Ovary (tissue), 9 donors: ENCODE data around the gene TC2N. TPM values are rescaled to one million over a fixed set of nuclear protein-coding genes. Genes with fewer than 3 reads are reported as not detected.

Source experiments
- DNase-seq, 5 donors: peaks; one replicate each; pipeline ENCODE4 v3.0.0-alpha.2; 2019 to 2020
- H3K27ac ChIP-seq, 2 donors: fragments of 200-600 bp; one replicate each; pipeline versions ENCODE4 v1.5.1 to v1.8.0; 2019 to 2022
- H3K27me3 ChIP-seq: fragments of 200-600 bp; one replicate; pipeline ENCODE4 v1.8.0; 2022
- H3K36me3 ChIP-seq: fragments of 200-600 bp; sonication (generic); one replicate; pipeline ENCODE4 v1.5.1; 2019
- H3K4me1 ChIP-seq: one replicate; pipeline ENCODE4 v1.8.1; 2013; ENCODE audit warnings: mild to moderate bottlenecking, moderate library complexity; ENCODE audit not compliant: insufficient read depth
- H3K4me3 ChIP-seq: fragments of 200-600 bp; sonication (generic); one replicate; pipeline ENCODE4 v1.5.1; 2017
- H3K9me3 ChIP-seq, 2 donors: fragments of 200-600 bp in 1 of 2; sonication (generic) in 1 of 2; one replicate each; pipeline versions ENCODE4 v1.5.1 to v1.8.1; 2013 to 2019; ENCODE audit warnings: mild to moderate bottlenecking in 1 of 2, moderate library complexity in 1 of 2
- EP300 ChIP-seq: sonication (generic); formaldehyde crosslinking; IDR thresholded peaks from one replicate; pipeline ENCODE4 v1.6.1; 2017; ENCODE audit warnings: antibody characterized with exemption
- POLR2A ChIP-seq: fragments of 450-650 bp; IDR thresholded peaks from one replicate; pipeline ENCODE4 v1.6.1; 2017; ENCODE audit warnings: antibody characterized with exemption, mild to moderate bottlenecking, moderate library complexity
- WGBS, 3 donors: extraction: QIAGEN DNeasy Blood & Tissue Kit in 1 of 3; methylation state at CpG; one replicate each; pipeline versions ENCODE4 v1.1.5 to v1.1.7; 2013 to 2017; 5-methylcytosine and 5-hydroxymethylcytosine counted together
- intact Hi-C, 4 donors: fragments of 100-400 bp; cut with DNase I; formaldehyde crosslinking; loops; one replicate each; pipeline versions ENCODE4 v1.11.0 to v1.15.1; 2022 to 2023
- polyA plus RNA-seq, 2 donors: library from polyadenylated mRNA; stranded (reverse); fragments of 200-250 nt in 1 of 2; fragments of 350-450 nt in 1 of 2; fragmentation: Illumina TruSeq in 1 of 2; extraction: RNeasy Lipid Tissue Mini Kit (QIAGEN cat#74804) in 1 of 2; gene quantifications; one replicate each; pipeline ENCODE4 v1.2.3, GENCODE V29; 2013 to 2014
- total RNA-seq, 7 donors: library from RNA; depleted of rRNA in 2 of 7; stranded (reverse); fragments of >200 nt in 2 of 7; fragmentation: NEBNext Ultra II Directional in 3 of 7; extraction: Animal tissue kit (Norgen Biotek cat#: 25700) in 3 of 7; gene quantifications; one replicate each; pipeline versions ENCODE4 v1.1.0 to v1.2.4, GENCODE V29; 2016 to 2023
- TF ChIP-seq, protein P1 (sequence below), 3 donors: fragments of 450-650 bp in 2 of 3; fragments of 200-600 bp in 1 of 3; IDR thresholded peaks; one replicate each; pipeline versions ENCODE4 v1.5.1 to v1.8.0; 2016 to 2022; ENCODE audit warnings: antibody characterized with exemption in 3 of 3, mild to moderate bottlenecking in 1 of 3
- donor health status: DM: no; HTN: no; CAD: no; lungs with moderate emphysema.
- donor health status: DM: no; HTN: no; CAD: no.
- donor health status: Bipolar disorder and iron deficiency.
- donor health status: DM: yes; HTN: yes; CAD: no.
- donor health status: DM: no; HTN: no; CAD: no.
- donor health status: DM: yes; HTN: yes; CAD: no.

TC2N gene
- total and polyA plus RNA-seq, 9 donors, result 2.2 to 81.7 (median 12.4) TPM

DNA sequence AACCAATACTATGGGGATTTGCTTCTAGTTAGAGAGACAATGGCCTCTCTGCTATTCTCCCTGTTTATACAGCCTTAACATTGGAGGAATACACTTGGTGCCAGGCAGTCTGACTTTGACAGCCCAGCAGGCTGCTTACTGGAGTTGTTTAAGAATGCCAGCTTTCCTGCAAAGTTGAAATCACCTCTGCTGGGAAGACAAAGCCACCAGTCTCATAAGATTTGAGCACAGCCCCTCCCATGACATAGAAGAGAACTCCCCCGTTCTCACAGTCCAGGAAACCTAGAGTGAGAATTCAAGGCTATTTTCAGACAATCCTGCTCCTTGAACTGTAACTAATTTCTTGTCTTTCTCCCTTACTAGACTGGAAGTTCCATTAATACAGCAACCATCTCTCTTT, 114.4 kb downstream of the TC2N start:
- no peak for TF ChIP-seq POLR2A
- no peak overlapping the region for H3K27ac ChIP-seq
- no peaks in the 10 kb centered on the region for H3K9me3 ChIP-seq
- H3K27me3 ChIP-seq, result no peaks in the 10 kb centered on the region
- intact Hi-C loops, result no loop called here
- no peak overlapping the region for H3K4me3 ChIP-seq
- 23 to 29% (median 26%) methylated on average over 1 of the region's 1 CpG for WGBS, 3 donors
- H3K36me3 ChIP-seq, result no peaks in the 10 kb centered on the region
- H3K4me1 ChIP-seq, result no peaks in the 10 kb centered on the region
- no peak for DNase-seq

DNA sequence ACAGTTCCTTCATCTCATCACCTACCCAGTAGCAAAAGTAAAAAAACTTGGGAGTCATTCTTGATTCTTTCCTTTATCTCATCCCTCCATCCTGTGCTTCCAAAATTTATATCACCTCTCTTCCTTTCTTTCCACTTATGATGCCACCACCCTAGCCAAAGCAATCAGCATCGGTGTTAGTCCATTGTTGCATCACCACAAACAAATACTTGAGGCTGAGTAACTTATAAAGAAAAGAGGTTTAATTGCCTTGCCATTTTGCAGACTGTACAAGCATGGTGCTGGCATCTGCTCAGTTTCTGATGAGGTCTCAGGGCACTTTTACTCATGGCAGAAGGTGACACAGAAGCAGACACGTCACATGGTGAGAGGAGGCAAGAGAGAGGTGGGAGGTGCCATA, 115.6 kb downstream of the TC2N start:
- H3K36me3 ChIP-seq, result no peaks in the 10 kb centered on the region
- intact Hi-C loops, result no loop called here
- 78 to 91% (median 83%) methylated on average over 2 of the region's 2 CpGs for WGBS, 3 donors
- H3K27ac ChIP-seq, result no peak overlapping the region
- no peaks in the 10 kb centered on the region for H3K27me3 ChIP-seq
- no peak for DNase-seq
- no peak overlapping the region for H3K4me3 ChIP-seq
- no peaks in the 10 kb centered on the region for H3K9me3 ChIP-seq
- no peaks in the 10 kb centered on the region for H3K4me1 ChIP-seq
- TF ChIP-seq EP300 (no peak), POLR2A (no peak)
- TF ChIP-seq, protein P1, sequence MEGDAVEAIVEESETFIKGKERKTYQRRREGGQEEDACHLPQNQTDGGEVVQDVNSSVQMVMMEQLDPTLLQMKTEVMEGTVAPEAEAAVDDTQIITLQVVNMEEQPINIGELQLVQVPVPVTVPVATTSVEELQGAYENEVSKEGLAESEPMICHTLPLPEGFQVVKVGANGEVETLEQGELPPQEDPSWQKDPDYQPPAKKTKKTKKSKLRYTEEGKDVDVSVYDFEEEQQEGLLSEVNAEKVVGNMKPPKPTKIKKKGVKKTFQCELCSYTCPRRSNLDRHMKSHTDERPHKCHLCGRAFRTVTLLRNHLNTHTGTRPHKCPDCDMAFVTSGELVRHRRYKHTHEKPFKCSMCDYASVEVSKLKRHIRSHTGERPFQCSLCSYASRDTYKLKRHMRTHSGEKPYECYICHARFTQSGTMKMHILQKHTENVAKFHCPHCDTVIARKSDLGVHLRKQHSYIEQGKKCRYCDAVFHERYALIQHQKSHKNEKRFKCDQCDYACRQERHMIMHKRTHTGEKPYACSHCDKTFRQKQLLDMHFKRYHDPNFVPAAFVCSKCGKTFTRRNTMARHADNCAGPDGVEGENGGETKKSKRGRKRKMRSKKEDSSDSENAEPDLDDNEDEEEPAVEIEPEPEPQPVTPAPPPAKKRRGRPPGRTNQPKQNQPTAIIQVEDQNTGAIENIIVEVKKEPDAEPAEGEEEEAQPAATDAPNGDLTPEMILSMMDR (IDR thresholded peaks at IDR 0.05), result no peak

DNA sequence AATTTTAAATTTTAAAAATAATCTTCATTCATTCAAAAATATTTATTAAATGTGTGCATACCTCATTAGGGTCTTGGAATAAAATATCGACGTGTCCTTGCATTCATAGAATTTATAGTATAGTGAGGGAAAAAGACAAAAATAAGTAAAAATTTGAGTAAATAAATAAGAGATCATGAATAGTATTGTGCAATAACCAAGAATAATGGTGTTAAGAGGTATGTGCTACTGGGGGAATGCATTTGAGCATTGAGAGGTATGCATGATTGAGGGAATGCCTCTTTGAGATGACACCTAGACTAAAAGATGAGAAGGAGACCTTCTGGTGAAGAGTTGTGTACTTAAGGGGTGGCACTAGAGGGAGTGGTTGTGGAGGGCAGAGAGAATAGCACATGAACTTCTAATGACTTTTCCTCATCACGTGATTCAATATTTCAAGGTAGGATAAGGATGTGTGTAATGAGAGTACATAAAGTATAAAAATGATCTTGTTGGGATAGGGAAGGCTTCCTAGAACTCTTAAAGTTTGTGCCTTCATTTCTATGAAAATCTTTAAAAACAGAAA, 116.6 kb downstream of the TC2N start:
- Histone ChIP-seq H3K27me3 (no peaks in the 10 kb centered on the region), H3K9me3 (no peaks in the 10 kb centered on the region), H3K36me3 (no peaks in the 10 kb centered on the region), H3K4me3 (no peak overlapping the region), H3K27ac (no peak overlapping the region), H3K4me1 (no peaks in the 10 kb centered on the region)
- no peak for TF ChIP-seq POLR2A
- TF ChIP-seq, protein P1 (IDR thresholded peaks at IDR 0.05), result no peak
- no peak for TF ChIP-seq EP300
- intact Hi-C loops, result no loop called here
- WGBS, 3 donors, result 76 to 85% (median 77%) methylated on average over 3 of the region's 3 CpGs
- no peak for DNase-seq

DNA sequence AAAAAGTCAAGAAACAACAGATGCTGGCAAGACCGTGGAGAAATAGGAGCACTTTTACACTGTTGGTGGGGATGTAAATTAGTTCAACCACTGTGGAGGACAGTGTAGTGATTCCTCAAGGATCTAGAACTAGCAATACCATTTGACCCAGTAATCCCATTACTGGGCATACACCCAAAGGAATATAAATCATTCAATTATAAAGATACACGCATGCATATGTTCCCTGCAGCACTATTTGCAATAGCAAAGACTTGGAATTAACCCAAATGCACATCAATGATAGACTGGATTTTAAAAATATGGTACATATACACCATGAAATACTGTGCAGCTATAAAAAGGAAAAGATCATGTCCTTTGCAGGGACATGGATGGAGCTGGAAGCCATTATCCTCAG, 117.5 kb downstream of the TC2N start:
- DNase-seq, result no peak
- Histone ChIP-seq H3K27me3 (no peaks in the 10 kb centered on the region), H3K27ac (no peak overlapping the region), H3K4me1 (no peaks in the 10 kb centered on the region), H3K36me3 (no peaks in the 10 kb centered on the region), H3K9me3 (no peaks in the 10 kb centered on the region), H3K4me3 (no peak overlapping the region)
- TF ChIP-seq, protein P1 (IDR thresholded peaks at IDR 0.05), result no peak
- TF ChIP-seq POLR2A, result no peak
- TF ChIP-seq EP300, result no peak
- WGBS, 3 donors, result 25 to 47% (median 45%) methylated on average over 2 of the region's 2 CpGs
- intact Hi-C loops, result no loop called here

DNA sequence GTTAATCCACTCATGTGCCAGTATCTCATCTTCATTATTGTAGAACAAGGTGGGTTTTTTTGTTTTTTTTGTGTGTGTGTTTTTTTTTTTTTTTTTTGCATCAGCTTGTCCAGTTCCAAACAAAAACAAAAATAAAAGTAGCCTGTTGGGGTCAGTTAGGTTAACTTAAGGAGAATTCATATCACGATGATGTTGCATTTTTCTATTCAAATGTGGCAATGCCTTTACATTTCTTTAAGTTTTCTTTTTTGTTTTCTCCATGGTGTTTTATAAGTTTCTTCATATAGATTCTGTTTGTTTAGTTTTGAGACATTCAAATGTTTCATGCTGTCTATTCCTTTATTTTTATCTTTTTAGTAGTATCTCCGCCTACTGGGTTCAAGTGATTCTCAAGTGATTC, 119.3 kb downstream of the TC2N start:
- intact Hi-C loops, result no loop called here
- Histone ChIP-seq H3K36me3 (no peaks in the 10 kb centered on the region), H3K9me3 (no peaks in the 10 kb centered on the region), H3K27ac (no peak overlapping the region), H3K4me1 (no peaks in the 10 kb centered on the region), H3K27me3 (no peaks in the 10 kb centered on the region), H3K4me3 (no peak overlapping the region)
- TF ChIP-seq POLR2A, result no peak
- no peak for TF ChIP-seq EP300
- no peak for DNase-seq
- 96 to 98% (median 96%) methylated on average over 2 of the region's 2 CpGs for WGBS, 3 donors
